HG03175 (cell line): Measurements from ENCODE around the gene MRPS18A.

Experiments used
- ATAC-seq: cut with Tn5 transposase; IDR thresholded peaks from one replicate; pipeline ENCODE4 v1.9.1; 2021; ENCODE audit warnings: mild to moderate bottlenecking, moderate library complexity; ENCODE audit not compliant: unreplicated experiment

MRPS18A gene

DNA sequence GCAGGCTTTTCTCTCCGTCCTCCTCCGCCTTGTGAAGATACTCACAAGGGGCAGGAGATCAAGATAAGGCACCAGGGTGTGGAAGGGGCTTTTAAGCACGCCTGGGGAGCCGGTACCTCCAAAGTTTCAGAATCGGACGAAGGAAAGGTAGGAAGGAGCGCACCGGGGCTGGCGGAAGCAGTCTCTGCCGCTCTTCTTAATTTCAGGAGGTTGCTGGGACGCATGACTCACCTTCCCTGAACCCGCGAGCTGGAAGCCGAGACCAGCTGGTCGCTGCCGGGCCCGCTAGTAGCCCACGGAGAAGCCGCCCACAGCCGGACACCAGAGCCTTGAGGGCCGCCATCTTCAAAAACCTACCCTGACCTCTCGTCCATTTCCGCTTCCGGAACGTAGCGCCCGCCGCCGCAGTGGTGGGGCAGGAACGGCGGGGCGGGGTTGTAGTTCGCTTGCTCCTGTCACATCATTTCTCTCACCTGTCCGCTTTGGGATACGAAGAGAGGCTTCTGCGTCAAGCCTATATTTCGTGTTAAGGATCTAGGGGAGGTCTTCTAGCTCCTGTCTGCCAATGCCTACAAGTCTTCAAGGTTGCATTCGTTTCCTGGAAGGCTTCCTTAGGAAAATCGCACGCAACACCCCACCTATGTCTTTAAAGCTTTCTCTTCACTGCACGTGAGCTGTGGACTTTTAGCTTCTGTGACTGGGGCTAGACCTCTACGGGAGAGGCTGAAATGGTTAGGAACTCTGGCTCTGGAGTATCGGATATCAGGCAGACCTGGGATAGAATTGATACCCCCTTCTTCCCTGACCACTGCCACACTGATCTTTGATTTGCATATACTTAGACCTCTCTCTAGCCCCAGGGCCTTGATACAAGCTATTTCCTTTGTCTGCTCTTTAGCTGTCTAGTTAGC lies at the start of gene MRPS18A:
TSS of gene MRPS18A (minus strand) at position 355 of the 911 bp plus-strand sequence. CDS start at position 343, 12 bp downstream.
- ATAC-seq: peak; percentile 92

DNA sequence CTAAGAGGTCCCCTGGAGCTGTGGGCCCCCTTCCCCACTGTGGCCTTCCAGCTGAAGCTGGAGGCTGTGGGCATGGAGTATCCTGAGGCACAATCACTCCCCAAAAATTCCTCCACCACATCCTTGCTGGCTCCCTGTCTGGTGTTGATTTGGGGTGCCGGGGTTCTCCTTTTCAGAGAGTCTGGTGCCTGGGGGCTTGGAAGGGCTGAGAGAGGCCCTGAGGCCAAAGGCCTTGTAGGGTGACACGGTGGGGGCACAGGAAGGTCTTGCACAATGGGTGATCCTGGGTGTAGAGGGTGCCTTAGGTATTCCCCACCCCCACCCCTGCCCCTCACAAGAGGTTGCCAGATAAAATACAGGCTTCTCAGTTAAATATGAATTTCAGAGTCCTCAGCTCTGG lies 49.3 kb upstream of the MRPS18A start:
- no peak for ATAC-seq

DNA sequence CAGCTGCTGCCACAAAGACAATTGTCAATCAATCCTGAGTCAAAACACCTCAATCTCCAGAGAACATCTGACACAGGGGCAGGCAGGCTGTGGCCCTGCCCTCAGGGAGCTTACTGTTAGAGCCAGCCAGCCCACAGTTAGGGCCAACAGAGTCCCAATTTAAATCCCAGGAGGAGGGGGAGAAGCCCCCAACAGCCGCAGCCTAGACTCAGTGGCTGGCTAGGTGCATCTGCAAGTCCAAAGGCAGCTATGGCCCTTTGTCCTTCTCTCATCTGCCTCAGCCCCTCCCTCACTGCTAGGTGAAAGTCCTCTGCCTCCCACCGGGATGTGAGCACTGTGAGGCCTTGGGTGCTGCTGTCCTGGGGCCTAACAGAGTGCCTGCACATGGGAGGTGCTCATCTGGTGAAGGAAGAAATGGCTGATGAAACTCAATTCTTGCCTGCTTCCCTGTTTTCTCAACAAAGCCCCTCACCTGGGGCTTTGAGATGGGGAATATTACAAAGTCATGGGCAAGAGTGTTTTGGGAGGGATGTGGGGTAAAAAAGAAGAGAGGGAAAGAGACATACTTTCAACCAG lies 48.7 kb upstream of the MRPS18A start:
- ATAC-seq: no peak

DNA sequence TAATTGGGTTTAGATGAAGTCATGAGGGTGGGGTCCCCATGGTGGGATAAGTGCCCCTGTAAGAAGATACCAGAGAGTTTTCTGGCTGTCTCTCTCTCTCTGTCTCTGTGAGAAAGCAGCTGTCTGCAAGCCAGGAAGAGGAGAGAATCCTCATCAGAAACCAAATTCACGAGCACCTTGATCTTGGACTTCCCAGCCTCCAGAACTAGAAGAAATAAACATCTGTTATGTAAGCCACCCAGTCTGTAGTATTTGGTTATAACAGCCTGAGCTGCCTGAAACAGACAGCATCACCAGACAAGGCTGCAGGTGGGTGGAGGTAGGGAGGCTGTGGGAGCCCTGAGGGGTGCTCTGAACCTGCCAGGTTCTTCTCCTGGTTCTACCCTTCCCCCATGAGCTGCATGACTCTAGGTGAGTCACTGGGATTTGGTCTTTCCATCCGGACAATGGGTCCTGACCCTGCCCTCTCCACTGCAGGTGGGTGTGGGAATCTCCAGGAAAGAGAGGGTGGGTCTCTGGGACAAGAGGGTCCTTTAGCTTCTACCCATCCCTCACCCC lies 48.1 kb upstream of the MRPS18A start:
- no peak for ATAC-seq

DNA sequence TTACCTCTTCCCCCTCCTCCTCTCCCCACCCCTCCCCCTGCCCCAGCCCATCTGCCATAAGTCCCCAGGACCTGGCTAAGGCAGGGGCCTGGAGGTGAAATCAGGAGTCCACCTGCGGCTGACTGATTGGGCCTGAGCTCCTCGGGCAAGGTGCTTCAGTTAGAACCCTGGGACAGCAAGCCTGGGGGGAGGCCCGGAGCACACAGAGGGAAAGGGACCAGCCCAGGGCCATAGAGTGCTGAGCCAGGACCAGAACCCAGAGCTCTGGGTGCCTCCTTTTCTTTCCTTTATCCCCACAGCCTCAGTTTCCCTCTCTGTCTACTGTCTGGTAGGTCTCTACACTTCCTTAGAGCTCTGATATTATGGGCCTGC lies 46.7 kb upstream of the MRPS18A start:
- no peak for ATAC-seq

DNA sequence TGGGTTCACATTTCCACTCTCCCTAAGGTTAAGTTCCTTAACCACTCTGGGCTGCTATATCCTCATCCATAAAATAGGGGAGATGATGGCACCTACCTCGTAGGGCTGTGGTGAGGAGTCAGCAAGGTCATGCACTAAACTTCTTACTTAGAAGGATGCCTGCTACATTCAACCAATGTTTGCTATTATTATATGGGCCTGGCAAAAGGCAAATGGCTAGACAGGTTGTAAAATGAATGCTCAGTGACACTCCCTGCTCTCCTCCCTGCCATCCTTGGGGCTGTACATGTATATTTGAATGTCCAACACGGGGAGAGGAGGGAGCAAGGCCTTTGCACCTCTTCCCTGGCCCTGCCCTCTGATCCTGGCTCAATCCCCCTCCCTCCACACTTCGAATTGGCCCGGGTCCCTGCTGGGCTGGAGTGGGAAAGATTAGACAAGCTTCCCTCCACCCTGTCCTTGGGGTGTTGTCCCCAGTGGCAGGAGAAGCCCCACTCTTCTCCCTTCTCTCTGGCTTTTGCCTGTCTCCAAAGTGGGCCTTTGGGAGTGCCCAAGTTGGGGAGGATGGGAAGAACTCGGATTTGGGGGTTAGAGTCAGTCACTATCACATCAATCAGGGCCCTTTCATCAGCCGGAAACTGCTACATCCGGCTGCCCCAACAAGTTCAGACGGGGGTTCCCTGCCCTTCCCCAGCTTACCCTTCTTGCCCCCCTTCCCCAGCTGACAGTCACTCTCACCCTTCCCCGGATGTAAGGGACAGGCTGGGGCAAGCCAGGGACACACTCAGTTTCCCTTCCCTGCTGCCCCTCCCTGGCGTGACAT lies 46.1 kb upstream of the MRPS18A start:
- no peak for ATAC-seq

DNA sequence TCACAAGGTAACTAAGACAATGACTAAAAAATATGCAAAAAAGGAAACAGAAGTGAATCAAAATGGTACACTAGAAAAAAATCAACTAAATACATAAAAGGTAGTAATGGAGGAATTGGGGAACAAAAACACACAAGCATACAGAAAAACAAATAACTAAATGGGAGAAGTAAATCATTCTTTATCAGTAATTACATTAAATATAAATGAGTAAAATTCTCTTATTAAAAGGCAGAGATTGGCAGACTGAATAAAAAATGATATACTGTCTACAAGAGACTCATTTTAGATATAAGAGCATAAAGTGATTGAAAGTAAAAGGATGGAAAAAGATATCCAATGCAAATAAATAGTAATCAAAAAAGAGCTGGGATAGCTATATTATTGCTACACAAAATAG lies 43.0 kb upstream of the MRPS18A start:
- no peak for ATAC-seq

DNA sequence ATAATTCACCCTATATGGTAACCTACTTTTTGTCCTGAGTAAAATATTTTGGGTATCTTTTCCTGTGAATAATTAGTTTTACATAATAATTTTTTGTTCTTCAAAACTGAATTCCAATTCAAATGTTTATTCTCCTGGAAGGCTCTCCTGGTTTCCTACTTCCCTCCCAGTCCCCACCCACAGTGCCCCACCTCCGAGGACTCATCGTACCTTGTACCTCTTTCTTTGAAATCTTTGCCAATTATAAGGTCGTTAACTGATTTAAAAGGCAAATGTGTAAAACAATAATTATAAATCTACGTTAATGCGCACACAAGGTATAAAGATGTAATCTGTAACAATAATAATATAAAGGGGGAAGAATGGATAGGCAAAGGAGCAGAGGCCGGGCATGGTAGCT lies 41.9 kb upstream of the MRPS18A start:
- ATAC-seq: no peak

DNA sequence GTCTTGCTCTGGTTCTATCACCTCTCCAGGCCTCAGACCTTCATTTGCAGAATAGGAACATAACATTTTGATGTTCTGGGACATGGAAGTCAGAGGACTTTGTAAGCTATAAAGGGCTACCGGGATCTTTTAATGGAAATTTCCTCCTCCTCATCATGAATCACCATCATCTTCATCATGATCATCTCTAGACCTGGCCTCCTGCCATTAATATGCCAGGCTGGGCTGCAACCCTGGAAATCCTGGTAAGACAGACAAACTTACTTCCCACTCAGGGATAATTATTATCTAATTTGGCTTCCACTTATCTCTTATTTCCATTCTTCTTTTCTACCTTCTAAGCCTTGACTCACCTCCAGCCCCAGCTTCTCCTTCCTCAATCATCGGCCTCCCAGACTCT lies 41.0 kb upstream of the MRPS18A start:
- no peak for ATAC-seq

DNA sequence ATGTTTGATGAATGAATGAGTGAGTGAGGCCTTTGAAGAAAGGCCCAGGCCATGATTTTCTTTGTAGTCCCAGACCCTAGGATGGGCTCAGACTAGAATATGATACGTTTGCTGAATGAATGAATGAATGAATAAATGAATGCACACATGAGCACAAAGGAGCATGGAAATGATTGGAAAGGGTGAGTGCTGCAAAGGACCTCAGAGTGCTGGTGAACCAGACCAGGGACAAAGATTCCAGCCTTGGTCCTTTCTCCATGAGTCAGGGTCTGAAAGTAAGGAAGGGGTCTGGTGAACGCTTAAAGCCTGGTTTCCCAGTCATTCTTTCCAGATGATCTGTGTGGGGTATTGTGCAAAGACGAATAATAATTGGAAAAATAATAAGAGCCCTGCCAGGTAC lies 40.0 kb upstream of the MRPS18A start:
- ATAC-seq: no peak

DNA sequence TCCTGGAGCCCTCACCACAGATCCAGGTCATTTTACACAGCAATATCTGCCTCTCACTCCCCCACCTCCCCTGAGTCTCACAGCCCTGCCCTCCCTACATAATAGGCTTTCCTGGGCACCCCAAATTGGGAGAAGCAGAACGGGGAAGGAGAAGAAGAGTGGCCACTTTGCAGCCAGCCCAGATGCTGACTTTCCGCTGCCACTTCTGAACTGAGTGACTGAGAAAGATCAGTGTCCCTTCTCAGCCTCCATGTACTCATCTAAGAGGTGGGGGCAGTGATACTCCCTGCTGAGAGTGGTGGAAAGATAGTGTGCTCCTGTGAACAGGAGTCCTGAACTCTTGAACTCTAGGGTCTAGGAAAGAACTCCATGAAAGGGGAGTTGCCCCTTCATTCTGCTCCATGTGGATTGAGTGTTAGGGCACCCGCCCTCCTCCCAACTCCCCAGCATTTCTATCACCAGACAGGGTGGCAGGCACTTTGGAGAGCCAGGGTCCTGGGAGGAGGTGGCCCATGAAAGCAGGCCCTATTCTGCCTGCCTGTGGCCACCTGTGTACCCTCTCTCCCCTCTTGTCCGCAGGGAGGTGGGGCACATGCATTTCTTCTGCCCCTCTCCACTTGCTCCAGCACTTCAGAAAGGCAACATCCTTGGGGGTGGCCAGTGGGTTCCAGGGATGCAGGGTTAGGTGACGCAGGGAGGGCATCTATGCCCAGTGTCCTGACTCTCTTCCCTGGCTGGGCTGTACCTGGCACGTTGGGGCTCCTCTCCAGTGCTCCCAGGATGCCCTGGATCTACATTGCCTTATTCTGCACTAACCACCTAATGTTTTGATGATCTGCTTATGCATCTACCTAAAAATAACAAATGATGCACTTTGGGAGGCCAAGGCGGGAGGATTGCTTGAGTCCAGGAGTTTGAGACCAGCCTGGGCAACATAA lies 38.3 kb upstream of the MRPS18A start:
- no peak for ATAC-seq

DNA sequence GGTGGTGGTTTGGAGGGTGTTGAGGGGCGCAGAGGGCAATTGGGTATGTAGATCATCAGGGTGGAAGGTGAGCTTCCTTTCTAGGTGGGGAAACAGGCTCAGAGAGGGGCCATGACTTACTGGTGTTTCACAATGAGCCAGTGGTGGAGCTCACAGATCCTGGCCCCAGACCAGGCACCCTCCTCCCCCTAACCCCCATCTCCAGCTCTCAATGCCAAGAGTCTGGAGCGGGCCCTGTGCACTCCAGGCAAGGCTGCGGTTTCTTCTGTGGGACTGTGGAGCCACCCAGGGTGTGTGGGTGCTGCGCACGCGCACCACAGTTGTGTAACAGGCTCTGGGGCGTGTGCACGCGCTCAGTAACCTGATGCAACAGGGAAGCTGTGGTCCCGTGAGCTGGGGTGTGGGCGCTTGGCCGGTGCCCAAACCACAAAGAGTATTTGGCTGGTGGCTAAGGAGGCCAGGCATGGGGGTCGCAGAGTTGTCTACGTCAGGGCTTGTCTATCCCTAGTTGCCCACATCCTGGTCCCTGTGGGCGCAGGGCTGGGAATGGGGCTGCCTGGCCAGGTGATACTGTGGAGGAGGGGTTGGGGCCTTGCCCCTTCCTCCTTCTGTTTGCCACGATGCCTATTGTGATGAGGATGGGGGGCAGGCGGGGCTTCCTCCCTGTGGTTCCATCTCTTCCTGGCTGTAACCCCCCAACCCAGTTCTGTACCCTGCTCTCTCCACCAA lies 37.5 kb upstream of the MRPS18A start:
- ATAC-seq: peak; percentile 68

DNA sequence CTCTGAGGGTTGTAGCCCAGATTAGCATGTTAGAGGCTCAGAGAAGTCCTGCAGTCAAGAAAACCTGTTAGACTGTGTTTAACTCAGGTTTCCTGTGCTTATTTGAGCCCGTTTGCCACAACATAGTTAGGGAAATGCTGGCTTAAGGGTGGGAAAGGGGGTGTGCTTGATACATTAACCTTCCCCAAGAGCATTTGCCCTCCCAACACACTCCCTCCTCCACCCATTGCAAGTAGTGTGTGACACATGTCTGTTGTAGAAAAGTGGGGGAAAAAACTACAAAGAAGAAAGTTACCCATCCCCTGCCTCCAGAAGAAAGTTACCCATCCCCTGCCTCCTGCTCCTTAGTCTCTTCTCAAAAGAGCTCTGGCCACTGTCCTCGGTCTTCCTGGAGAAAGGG lies 36.8 kb upstream of the MRPS18A start:
- ATAC-seq: no peak

DNA sequence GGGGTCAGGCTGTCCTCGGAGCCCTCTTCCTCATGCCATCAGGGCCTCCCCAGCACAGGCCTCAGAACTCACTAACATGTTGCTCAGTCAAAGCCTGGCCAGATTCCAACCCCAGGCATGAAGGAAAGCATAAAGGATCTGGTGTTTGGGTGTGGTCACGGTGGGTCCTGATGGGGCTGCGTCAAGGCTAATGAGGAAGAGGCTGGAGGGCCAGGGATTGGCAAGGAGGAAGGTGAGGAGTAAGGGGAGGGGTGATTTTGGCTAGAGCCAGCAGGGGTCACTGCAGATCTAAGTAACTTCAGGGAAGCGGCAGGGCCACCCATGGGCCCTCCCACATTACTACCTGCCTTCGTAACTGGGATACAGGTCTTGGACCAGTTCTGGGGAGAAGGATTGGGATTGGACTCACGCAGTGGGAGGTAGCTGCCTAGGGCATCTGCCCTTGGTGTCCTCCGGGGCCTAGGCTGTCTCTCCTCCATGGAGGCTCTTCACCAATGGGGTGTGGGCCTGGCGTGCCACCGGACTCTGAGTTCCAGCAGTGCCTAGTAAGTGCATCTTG lies 36.2 kb upstream of the MRPS18A start:
- ATAC-seq: peak; percentile 58

DNA sequence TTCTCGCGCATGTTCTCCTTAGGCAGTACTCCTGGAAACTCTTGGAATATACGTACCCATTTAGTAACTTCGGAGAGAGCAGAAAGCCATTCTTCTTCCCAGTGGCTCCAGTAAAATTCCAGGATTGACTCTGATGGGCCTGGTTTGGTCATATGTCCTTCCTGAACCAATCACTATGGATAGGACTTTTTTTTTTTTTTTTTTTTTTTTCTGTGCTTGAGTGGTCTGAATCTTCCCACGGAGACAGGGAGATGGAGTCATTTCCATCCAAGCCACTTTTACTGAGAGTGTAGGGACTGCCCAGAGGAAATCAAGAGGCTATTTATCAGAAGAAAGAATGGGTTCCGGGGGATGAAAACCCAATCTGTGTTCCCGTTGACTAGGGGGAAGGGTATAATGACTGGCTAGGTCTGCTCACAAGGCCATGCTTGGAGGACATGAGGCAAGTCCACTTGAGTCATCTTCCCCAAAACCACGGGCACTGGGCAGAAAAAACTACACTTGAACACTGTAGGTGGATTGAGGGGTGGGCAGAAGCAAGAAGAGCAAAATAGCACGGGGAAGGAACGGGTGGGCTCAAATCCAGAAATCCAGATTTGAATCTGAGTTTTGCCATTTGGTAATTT lies 35.4 kb upstream of the MRPS18A start:
- no peak for ATAC-seq

DNA sequence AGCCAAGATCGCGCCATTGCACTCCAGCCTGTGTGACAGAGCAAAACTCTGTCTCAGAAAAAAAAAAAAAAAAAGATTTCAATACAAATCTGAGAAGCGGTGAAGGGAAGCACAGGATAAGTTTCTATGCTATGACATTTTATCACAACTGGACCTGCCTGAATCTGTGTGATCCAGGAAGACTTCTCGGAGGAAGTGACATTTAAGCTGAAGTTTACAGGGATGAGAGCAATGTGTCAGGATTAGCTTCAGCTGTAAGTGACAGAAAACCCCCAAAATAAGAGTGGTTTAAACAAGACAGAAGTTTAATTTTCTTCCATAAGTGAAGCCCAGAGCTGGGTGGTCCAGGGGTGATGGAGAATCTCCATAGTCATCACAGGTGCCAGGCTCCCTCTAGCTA lies 33.4 kb upstream of the MRPS18A start:
- no peak for ATAC-seq

DNA sequence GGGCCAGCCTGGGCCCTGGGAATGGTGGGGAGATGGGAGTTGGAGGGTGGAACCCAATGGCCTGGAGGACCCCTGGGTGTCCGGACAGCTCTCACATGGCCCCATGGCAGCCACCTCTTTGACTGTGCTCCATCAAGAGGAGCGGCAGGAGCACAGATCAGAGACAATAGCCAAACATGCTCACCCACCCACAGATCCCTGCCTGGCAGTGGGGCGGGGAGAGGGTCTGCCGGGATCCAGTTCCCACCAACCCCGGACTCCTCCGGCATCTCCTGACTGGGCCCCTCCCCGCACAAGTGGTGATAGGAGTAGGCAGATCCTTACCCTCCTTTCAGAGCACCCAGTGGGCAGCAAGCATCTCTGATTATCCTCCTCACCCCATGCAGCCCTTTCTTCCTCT lies 31.9 kb upstream of the MRPS18A start:
- ATAC-seq: no peak

DNA sequence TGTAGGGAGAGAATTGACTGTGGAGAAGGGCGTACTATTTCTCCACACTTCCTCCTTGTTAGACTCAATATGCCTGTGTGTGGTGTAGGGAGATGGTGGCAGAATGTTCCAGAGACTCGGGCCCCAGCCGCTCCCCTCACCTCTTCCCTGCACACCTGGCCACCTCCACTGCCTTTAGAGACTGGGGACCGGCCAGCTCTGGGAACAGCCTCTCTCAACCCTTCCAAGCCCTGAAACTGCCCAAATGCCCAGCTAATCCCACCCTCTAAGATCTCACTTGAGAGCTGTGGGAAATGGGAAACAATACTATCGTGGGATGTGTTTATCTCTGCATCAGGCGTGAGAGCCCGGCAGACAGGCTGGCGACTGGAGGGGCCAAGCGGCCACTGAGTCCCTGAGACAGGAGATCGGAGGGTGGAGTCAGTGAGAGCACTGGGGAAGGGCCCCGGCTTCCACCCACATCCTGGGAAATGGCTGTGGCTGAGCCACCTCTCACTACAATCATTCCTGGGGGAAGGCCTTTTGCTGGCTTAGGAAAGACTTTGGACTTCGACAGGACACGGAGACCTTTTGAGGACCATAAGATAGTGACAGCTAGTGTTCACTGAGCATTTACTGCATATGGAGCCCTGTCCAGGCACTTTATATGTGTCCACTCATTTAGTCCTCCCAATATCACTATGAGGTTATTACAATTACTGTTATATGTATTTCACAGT lies 31.0 kb upstream of the MRPS18A start:
- ATAC-seq: no peak
